Measurements from ENCODE around the gene IFI6.
"Not testable (repeated sequence)": the region's sequence is repeated elsewhere in the genome, so short reads cannot be mapped to it uniquely, and the experiment has no call there.

IFI6 gene

DNA sequence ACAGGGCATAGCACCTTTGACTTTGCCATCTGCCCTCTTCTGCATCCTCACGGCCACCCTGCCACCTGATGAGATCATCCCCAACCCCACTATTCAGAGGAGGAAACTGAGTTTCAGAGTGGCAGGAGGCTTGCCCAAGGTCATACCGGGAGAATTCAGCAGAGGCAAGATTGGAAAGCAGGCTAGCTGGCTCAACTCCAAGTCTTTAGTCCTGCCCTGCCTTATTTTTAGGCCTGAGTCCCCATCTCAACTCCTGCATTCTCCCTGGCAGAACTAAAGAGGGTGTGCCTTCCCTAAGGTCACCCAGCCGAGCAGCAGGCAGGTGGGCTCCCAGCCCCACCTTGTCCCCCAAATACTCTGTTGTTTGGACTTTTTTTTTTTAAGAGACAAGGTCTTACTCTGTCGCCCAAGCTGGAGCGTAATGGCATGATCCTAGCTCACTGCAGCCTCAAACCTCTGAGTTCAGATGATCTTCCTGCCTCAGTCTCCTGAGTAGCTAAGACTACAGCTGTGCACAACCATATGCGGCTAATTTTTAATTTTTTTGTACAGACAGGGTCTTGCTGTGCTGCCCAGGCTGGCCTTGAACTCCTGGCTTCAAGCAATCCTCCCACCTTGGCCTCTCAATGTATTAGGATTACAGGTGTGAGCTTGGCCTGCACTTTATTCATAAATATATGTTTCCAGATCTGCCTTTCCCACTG, 23.2 kb downstream of the IFI6 start:
- DNase-seq, result no peak

DNA sequence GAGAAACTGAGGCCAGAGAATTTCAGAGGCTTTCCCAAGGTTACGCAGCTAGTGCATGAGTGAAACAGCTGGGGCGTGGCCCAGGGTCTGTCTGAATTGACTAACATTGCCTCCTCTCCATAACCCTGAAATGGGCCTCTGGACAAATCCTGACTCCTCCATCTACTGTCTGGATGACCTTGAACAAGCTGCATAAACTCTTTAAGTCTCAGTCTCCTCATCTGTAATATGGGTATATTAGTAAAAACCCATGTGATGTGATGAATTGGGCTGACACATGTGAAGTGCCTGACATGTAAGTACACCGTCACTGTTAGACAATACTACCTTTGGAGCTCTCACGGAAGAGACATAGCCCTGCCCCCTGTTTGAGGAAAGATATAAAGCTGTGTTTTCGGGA, 24.7 kb downstream of the IFI6 start:
- DNase-seq, result no peak

DNA sequence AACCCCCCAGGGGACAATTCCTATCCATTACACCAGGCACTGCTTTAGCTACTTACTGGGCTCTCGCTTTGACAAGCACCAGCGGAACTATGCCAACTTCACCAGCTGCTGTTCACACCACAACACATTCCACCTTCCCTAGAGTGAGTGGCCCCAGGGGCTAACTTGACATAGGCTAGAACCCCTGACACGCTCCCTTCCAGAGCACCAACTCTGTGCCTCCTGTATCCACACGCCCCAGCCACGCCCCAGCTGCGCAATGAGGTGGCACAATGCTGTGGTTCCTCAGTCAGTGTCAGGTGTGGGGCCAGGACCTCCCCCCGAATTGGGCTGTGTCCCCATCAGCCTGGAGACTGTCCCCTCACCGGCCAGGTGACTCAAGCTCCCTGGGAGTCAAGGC, 25.3 kb downstream of the IFI6 start:
- no peak for DNase-seq

DNA sequence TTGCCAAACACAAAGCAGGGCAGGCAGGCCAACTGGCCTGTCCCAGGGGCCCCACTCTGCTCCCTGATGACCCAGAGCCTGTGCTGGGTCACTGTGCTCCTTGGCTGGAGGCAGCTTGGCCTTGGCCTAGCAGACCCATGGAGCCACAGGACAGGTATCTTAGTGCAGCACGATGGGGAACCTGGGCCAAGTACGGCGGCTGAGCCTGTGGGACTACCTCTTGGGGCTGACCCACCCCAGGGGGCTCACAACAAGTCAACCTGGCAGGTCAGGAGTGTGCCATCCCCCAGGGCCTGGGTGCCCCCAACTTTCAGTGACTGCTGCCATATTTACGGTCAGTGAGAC, 26.9 kb downstream of the IFI6 start:
- no peak for DNase-seq

DNA sequence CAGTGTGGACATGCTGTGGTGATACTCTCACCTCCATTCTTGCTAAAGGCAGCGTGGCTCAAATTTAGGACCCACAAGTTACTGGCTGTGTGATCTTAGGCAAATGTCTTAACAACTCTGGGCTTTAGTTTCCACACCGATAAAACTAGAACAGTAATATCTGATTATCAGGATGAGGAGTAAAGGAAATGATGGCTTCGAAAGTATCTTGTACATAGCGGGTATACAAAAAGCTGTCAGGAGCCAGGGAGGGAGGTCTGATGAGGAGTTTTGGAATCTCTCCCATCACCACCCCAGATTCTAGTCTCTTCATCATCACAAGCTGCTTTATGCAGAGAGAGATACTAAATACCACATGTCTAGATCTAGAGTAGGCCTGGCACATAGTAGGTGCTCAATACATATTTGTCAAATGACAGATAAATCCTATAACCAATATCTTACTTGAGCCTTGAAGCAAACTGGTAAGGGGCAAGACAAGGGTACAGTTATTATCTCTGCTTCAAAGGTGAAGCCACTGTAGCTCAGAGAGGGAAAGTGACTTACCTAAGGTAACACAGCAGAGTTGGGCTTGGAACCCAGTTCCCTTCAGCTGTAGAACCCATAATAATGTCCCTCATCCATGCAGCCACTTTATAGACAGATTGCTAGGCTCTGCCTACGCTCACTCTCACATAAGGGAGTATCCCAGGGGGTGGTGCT, 27.5 kb downstream of the IFI6 start:
- DNase-seq, result no peak

DNA sequence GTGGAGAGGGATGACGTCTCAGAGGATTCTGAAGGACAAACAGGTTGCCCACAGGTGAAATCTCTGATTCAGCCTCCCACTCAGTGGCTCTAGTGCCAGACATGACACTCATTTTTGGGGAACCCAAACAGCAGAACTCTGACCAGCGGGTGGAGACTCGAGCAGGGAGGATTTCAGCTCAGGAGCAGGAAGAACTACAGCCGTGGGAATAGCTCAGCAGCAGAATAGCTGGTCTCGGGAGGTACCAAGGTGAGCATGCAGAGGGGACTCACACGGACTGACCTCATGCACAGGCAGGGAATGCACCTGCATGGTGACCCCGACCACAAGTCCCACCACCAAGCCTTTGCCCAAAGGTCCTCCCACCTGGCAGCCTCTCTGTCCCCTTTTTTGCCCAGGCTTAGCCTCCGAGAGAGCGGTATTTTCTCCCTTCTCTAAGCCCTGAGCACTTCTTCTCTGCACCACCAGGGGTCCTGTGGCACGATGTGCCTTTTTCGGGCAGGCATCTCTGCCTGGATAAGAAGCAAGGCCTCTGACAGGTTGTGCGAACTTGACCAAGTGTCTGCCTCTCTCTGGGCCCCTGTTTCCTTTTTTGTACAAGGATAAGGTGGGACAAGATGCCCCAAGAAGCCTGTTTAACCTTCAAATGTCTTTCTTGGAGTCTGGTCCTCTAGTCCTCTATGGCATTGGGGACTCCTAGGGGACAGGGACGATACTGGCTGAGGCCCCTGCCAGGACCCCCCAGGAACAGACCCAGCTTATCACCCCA, 28.2 kb downstream of the IFI6 start:
- peak; percentile 23 for DNase-seq

DNA sequence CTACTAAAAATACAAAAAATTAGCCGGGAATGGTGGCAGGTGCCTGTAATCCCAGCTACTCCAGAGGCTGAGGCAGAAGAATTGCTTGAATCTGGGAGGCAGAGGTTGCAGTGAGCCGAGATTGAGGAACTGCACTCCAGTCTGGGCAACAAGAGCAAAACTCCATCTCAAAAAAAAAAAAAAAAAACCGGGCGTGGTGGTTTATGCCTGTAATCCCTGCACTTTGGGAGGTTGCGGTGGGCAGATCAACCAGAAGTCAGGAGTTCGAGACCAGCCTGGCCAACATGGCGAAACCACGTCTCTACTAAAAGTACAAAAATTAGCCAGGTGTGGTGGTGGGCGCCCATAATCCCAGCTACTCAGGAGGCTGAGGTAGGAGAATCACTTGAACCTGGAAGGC, 31.5 kb downstream of the IFI6 start:
- not testable (repeated sequence) for DNase-seq

DNA sequence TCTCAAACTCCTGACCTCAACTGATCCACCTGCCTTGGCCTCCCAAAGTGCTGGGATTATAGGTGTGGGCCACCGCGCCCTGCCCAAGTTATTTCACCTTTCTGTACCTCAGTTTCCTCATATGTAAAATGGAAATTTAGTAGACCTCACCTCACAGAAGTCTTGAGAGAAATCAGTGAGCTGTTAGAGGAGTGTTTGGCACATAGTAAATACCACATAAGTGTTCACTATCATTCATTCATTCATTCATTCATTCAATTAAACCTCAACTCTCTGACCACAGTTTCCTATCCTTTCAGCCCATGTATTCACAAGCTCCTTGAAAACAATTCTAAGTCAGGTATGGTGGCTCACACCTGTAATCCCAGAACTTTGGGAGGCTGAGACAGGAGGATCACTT, 33.2 kb downstream of the IFI6 start:
- DNase-seq, result no peak

DNA sequence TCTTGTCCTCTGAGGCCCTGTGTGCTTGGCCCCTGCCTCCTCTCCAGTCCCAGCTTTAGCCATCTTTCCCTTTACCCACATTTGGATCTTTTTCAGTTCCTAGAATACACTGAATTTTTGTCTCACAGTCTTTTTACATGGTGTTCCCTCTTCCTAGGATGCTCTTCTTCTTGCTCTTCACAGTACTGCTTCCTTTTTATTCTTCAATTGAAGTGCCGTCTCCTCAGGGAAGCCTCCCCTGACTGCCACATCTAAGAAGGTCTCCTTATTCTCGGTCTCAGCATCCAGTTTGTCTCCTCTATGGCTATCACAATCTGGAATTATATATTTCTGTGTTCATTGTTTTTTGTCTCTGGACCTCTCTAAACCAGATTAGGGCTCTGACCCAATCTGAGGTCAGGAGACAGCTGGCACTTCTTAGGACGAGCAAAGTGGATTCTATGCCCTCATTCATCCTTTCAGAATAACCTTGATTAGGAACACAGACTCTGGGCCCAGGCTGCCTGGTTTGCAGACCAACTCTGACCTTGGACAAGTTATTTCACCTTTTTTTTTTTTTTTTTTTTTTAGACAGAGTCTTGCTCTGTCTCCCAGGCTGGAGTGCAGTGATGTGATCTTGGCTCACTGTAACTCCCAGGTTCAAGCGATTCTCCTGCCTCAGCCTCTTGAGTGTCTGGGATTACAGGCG, 33.8 kb downstream of the IFI6 start:
- no peak for DNase-seq

DNA sequence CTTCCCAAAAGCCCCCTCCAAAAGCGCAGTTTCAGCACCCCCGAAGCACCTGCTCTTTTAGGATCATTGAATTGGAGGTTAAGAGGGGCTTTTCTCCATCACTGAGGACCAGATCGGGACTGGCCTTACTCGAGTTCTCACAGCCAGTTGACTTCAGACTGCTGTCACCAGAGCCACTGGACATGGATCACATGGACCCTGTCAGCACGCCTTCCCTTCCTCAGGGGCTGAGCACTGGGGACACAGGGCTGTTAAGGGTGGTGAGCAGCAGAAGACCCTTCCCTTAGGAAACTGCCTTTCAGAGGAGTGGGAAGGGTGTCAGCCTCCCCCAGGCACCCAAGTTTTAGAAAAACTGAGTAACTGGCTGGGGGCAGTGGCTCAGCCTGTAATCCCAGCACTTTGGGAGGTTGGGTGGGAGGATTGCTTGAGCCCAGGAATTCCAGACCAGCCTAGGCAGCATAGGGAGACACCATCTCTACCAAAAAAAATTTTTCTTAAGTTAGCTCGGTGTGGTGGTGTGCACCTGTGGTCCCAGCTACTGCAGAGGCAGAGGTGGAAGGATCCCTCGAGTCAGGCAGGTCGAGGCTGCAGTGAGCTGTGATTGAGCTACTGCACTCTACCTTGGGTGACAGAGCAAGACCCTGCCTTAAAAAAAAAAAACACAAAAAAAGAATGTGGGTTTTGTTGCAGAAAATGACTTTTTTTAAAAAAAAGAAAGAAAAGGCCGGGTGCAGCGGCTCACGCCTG, 36.4 kb downstream of the IFI6 start:
- DNase-seq, result no peak

DNA sequence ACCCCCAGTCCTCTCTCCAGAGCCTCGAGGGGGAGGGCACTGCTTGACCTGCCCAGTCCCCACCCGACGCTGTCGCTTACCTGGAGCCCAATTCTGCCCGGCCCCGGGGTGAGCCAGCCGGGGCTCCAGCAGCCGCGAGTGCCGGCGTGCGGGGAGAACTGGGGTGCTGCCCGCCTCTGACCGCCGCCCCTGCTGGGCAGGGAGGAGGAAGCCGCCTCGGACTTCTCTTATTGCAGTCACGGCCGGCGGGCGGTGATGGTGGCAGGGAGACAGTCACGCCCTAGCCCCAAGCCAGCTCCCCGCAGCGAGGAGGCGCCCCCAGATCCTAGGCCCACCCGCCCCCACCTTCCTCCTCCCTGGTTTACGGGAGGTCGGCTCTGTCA, 37.0 kb downstream of the IFI6 start, which contains the start of gene FGR:
Gene FGR, minus strand, starts transcription at position 201 of the 383 bp plus-strand sequence. CDS start 11,269 bp downstream, outside the sequence.
- DNase-seq, result no peak

DNA sequence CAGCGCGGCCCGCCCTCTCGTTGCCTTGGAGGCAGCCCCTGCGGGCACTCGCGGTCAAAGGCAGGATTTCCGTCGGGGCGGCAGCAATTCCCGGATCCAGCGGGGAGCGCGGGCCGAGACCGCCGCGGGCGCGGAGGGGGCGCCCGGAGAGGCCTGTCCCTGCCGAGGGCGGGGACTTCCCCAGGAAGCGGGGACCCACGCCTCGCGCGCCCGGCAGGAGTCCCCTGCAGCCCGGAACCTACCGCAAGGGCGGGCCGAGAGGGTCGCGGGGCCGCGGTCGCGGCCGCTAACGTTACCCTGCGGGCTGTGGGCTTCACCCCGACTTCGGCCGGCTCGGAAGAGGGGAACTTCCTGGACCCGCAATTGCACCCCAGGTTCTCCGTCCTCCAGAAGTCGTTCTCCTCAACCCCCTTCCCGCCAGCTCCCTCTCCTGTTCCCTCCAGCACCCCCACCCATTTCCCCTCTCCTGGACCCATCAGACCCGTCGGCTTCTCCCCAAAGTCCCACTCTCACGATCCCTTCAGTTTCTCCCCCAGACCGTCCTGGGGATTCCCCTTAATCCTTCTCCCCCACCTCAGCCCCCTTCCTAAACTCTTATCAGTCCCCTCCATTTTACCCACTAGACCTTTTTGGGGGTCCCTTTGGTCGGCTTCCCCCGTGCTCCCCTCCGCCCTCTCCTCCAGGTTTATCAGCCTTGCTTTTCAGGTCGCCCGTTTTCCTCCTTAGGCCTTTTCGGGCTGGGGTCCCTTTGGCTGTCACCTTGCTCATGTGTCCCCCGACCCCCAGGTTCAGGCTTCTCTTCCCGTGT, 37.6 kb downstream of the IFI6 start:
- peak; percentile 23 for DNase-seq

DNA sequence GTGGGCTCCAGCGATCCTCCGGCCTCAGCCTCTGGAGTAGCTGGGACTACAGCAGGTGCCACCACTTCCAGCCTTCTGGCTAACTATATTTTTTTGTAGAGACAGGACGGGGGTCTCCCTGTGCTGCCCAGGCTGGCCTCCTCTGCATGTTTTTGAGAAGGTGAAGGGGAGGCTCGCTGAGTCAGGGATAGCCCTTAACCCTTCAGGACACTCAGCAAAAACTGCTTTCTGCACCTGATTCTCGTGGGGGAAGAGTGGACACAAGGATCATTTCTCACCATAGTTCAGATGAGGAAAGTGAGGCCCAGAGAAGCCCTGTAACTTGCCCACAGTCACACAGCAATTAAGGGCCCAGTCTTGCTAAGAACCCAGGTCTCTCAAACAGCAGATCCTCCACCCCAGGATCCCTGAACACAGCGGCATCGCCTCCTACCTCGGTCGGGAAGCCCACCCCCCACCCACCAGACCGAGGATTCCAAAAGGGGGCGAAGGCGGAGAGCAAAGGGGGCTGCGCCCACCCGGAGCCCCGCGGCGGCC, 38.3 kb downstream of the IFI6 start:
- no peak for DNase-seq

DNA sequence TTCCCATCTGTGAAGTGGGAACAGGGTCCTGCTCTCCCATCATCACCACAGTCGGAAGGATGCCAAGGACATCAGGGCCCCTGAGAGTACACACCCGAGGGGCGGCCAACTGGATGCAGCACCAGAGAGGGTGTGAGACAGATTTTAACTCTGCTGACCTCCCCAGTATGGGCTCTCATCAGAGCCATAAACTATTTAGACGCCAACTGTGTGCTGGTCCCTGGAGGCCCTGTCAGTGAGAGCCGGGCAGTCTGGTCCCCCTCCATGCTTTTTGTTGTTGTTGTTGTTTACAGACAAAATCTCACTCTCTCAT, 38.7 kb downstream of the IFI6 start:
- DNase-seq, result no peak

DNA sequence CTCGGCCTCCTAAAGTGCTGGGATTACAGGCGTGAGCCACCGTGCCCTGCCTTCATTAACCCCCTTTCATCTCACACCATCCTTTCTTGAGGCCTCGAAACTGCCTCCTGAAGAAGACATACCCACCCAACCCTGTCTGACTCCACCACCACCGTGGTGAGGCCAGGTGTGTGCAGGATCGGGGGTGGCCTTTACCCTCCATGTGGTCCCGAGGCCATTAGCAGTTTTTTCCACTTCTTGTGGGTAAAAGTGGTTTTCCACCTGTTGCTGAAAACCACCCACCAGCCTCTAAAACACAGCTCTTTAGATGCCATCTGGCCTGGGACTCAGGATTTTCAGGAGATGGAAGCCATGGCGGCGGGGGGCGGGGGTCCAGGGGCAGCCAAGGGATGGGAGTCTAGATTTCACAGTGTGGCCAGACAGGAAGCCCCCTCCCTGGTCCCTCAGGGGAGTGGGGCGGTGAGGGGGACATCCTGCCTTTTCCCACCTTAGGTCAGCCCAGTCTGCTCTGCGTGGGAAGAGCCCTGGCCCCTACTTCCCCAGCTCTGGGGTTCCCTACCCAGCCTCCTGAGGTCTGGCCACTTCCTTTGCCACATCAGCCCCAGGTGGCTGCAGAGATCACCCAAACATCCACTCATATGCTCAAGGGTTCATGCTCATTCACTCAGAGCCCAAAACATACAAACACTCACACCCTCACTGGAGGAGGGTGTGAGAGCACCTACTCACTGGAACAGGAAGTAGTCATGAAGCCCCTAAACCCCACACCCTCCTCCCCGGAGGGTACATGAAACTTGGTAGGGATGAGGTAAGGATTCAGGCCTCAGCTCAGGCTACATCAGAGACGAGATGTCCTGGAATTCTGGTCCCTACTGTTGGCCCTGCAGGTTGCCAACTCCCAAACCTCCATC, 39.4 kb downstream of the IFI6 start:
- DNase-seq, result no peak

DNA sequence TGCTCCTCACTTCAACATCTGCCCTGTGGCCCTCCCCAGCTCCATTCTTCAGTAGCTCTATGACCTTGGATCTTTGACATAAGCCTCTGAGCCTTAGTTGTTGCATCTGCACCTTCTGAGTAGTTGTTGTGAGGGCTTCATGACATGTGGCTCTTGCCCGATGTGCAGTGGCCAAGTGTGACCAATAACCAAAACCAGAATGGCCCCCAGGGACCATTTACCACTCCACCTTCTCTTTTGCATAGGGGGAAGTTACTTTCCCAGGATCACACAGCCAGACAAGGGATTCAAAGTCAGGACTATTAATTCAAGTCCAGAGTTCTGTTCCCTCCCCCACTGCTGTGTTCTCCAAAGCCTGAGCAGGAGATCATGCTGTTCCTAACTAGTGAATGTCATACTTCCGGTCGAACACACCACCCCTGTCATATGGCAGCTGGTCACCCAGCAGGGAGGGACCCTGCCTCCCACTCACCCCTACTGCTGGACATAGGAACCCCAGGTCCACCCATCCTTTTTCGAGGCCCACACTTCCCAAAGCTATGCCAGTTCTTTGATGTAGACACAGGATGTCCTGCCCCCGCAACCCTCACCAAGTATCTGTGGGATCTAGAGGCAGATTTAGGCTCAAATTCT, 41.0 kb downstream of the IFI6 start:
- no peak for DNase-seq

DNA sequence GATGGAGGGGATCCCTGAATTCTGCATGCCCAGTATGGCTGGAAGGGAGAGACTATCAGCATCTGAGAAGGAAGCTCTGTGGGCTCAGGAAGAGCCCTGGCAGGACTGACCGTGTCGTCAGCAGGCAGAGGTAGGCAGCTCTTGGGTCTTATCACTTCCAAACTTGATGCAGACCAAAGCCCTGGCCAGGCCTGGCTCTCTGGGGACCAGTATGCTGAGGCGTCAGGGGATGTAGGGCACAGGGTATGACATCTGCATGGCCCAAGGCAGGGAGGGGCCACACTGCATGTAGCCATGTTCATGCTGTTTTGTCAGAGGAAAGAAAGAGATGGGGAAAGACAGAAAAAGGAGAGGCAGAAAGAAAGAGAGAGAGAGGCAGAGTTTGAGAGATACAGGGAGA, 43.3 kb downstream of the IFI6 start:
- DNase-seq, result no peak

DNA sequence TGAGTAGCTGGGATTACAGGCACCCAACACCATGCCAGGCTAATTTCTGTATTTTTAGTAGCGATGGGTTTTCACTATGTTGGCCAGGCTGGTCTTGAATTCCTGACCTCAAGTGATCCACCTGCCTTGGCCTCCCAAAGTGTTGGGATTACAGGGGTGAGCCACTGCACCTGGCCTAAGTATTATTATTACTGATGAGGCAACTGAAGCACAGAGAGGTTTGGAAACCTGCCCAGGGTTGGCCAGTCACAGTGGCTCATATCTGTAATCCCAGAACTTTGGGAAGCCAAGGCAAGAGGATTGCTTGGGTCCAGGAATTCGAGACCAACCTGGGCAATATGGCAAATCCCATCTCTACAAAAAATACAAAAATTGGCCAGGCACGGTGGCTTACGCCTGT, 44.3 kb downstream of the IFI6 start:
- DNase-seq, result not testable (repeated sequence)

DNA sequence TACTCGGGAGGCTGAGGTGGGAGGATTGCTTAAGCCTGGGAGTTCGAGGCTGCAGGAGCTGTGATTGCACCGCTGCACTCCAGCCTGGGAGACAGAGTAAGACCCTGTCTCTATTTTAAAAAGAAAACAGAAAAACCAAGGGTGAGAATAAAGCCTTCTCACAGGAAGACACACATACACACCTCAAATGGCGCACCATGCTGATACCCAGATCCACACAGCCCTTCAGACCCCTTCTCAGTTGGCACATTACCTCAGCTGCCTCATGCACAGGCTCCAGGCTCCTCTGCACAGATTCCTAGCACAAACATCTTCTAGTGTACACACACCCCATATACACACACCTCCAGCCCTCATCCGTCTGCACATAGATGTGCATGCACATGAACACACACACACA, 44.9 kb downstream of the IFI6 start:
- DNase-seq, result no peak
